Mucosa of gallbladder (tissue), 1 donor: Measurements from ENCODE around the gene SLC48A1. TPM values are rescaled to one million over a fixed set of nuclear protein-coding genes. Genes with fewer than 3 reads are reported as not detected.

Experiments
- DNase-seq: peaks from one replicate; pipeline ENCODE4 v3.0.0-alpha.2; 2020; ENCODE audit warnings: low spot score
- total RNA-seq: library from RNA; stranded (reverse); gene quantifications from one replicate; pipeline ENCODE4 v1.2.1, GENCODE V29; 2021
- donor health status: DM: no; HTN: no; CAD: no.

The SLC48A1 gene
- total RNA-seq, 1 donor from 2014 or later = 73.1 TPM

- DNase-seq = no peak
Observed at GRCh38 chr12:47757840-47758583, 15.0 kb upstream of the SLC48A1 start.

- no peak for DNase-seq
Observed at GRCh38 chr12:47758584-47758833, 14.5 kb upstream of the SLC48A1 start.

GRCh38 chr12:47758834-47759690 lies 14.0 kb upstream of the SLC48A1 start, which contains the start of gene RAPGEF3:
Gene RAPGEF3, minus strand, starts transcription at chr12:47758880. Its CDS starts 324 bp downstream, at chr12:47758556.
- peak; percentile 83 for DNase-seq

GRCh38 chr12:47762850-47763465 lies 10.1 kb upstream of the SLC48A1 start:
- DNase-seq = no peak

GRCh38 chr12:47763481-47764346 lies 9.3 kb upstream of the SLC48A1 start:
- no peak for DNase-seq

GRCh38 chr12:47766502-47767215 lies 6.4 kb upstream of the SLC48A1 start:
- DNase-seq = no peak

- DNase-seq = peak; percentile 59
Observed at GRCh38 chr12:47767216-47767724, 5.8 kb upstream of the SLC48A1 start.

- DNase-seq = no peak
Observed at GRCh38 chr12:47768323-47768811, 4.7 kb upstream of the SLC48A1 start.

- DNase-seq = no peak
Observed at GRCh38 chr12:47769234-47770085, 3.6 kb upstream of the SLC48A1 start.

GRCh38 chr12:47770086-47770726 lies 2.8 kb upstream of the SLC48A1 start:
- no peak for DNase-seq

- DNase-seq = no peak
Observed at GRCh38 chr12:47771304-47771703, 1.7 kb upstream of the SLC48A1 start.

- no peak for DNase-seq
Observed at GRCh38 chr12:47772094-47772660, 861 bp upstream of the SLC48A1 start.

GRCh38 chr12:47772738-47773061 lies 338 bp upstream of the SLC48A1 start:
- DNase-seq = no peak

- DNase-seq = no peak
Observed at GRCh38 chr12:47773858-47774580, 981 bp downstream of the SLC48A1 start.

- no peak for DNase-seq
Observed at GRCh38 chr12:47774663-47775062, 1.6 kb downstream of the SLC48A1 start.

- DNase-seq = no peak
Observed at GRCh38 chr12:47775100-47775911, 2.3 kb downstream of the SLC48A1 start.

- no peak for DNase-seq
Observed at GRCh38 chr12:47776471-47777143, 3.6 kb downstream of the SLC48A1 start.
